Activated CD4-positive, alpha-beta T cell treated with anti-CD3 and anti-CD28 coated beads, Interleukin-2, amount 10 ng/mL, durations not matched to agents 24 days and 14 days (primary cell): ENCODE data around the gene POU4F3. TPM values are rescaled to one million over a fixed set of nuclear protein-coding genes. Genes with fewer than 3 reads are reported as not detected.

ENCODE experiments used
- DNase-seq: peaks from one replicate; pipeline ENCODE4 v3.0.0; 2022
- H3K27ac Mint-ChIP-seq: one replicate; pipeline ENCODE4 v1.8.0; 2022; ENCODE audit warnings: mild to moderate bottlenecking, mixed read lengths
- H3K27me3 Mint-ChIP-seq: one replicate; pipeline ENCODE4 v1.8.0; 2022; ENCODE audit warnings: mixed read lengths
- H3K36me3 Mint-ChIP-seq: one replicate; pipeline ENCODE4 v1.8.0; 2022; ENCODE audit warnings: low read depth, mild to moderate bottlenecking, mixed read lengths
- H3K4me1 Mint-ChIP-seq: one replicate; pipeline ENCODE4 v1.8.0; 2021; ENCODE audit warnings: mixed read lengths
- H3K4me3 Mint-ChIP-seq: one replicate; pipeline ENCODE4 v1.8.0; 2022; ENCODE audit warnings: mild to moderate bottlenecking, moderate library complexity, mixed read lengths
- H3K9me3 Mint-ChIP-seq: one replicate; pipeline ENCODE4 v1.8.0; 2021; ENCODE audit warnings: mixed read lengths
- intact Hi-C: fragments of 100-400 bp; cut with micrococcal nuclease; formaldehyde crosslinking; loops from one replicate; pipeline ENCODE4 v1.15.1; 2023
- total RNA-seq: library from RNA; stranded (reverse); gene quantifications from 2 replicates; pipeline ENCODE4 v1.2.3, GENCODE V29; 2022

POU4F3 gene
- total RNA-seq, 1 donor from 2014 or later, result 0.14 TPM

- DNase-seq, result no peak
- Mint-ChIP-seq H3K27ac (no peak overlapping the region), H3K4me1 (no peaks in the 10 kb centered on the region), H3K4me3 (no peak overlapping the region), H3K9me3 (no peaks in the 10 kb centered on the region), H3K36me3 (no peaks in the 10 kb centered on the region), H3K27me3 (peaks cover 22% of the 10 kb centered on the region)
- intact Hi-C loops, result no loop called here
Measured at GRCh38 chr5:146327257-146327870, 11.3 kb upstream of the POU4F3 start.

- Mint-ChIP-seq H3K4me3 (no peak overlapping the region), H3K36me3 (no peaks in the 10 kb centered on the region), H3K27ac (no peak overlapping the region), H3K4me1 (no peaks in the 10 kb centered on the region), H3K27me3 (peaks cover 22% of the 10 kb centered on the region), H3K9me3 (no peaks in the 10 kb centered on the region)
- intact Hi-C loops, result no loop called here
- no peak for DNase-seq
Measured at GRCh38 chr5:146327989-146328388, 10.7 kb upstream of the POU4F3 start.

GRCh38 chr5:146329697-146330096 lies 8.9 kb upstream of the POU4F3 start:
- Mint-ChIP-seq H3K9me3 (no peaks in the 10 kb centered on the region), H3K4me3 (no peak overlapping the region), H3K27me3 (peaks cover 38% of the 10 kb centered on the region), H3K36me3 (no peaks in the 10 kb centered on the region), H3K27ac (no peak overlapping the region), H3K4me1 (no peaks in the 10 kb centered on the region)
- intact Hi-C loops, result no loop called here
- no peak for DNase-seq

- no peak overlapping the region for H3K4me3 Mint-ChIP-seq
- H3K27me3 Mint-ChIP-seq, result peaks cover 51% of the 10 kb centered on the region
- DNase-seq, result no peak
- H3K4me1 Mint-ChIP-seq, result no peaks in the 10 kb centered on the region
- no peak overlapping the region for H3K27ac Mint-ChIP-seq
- no peaks in the 10 kb centered on the region for H3K9me3 Mint-ChIP-seq
- intact Hi-C loops, result no loop called here
- H3K36me3 Mint-ChIP-seq, result no peaks in the 10 kb centered on the region
Measured at GRCh38 chr5:146331423-146331822, 7.2 kb upstream of the POU4F3 start.

GRCh38 chr5:146334074-146334533 lies 4.5 kb upstream of the POU4F3 start:
- intact Hi-C loops, result no loop called here
- no peaks in the 10 kb centered on the region for H3K4me1 Mint-ChIP-seq
- H3K36me3 Mint-ChIP-seq, result peaks cover 2% of the 10 kb centered on the region
- H3K4me3 Mint-ChIP-seq, result no peak overlapping the region
- peaks cover 70% of the 10 kb centered on the region for H3K27me3 Mint-ChIP-seq
- DNase-seq, result no peak
- H3K27ac Mint-ChIP-seq, result no peak overlapping the region
- no peaks in the 10 kb centered on the region for H3K9me3 Mint-ChIP-seq

GRCh38 chr5:146336197-146336596 lies 2.4 kb upstream of the POU4F3 start:
- H3K4me3 Mint-ChIP-seq, result no peak overlapping the region

GRCh38 chr5:146337264-146337904 lies 1.3 kb upstream of the POU4F3 start:
- intact Hi-C loops, result no loop called here
- Mint-ChIP-seq H3K27me3 (peaks cover 82% of the 10 kb centered on the region), H3K27ac (no peak overlapping the region), H3K9me3 (peaks cover 9% of the 10 kb centered on the region), H3K36me3 (peaks cover 4% of the 10 kb centered on the region), H3K4me3 (no peak overlapping the region), H3K4me1 (peaks cover 3% of the 10 kb centered on the region)
- no peak for DNase-seq

More at GRCh38 chr5:146336197-146336596, 2.4 kb upstream of the POU4F3 start:
- peaks cover 3% of the 10 kb centered on the region for H3K4me1 Mint-ChIP-seq
- intact Hi-C loops, result no loop called here
- H3K27me3 Mint-ChIP-seq, result peaks cover 75% of the 10 kb centered on the region
- no peak overlapping the region for H3K27ac Mint-ChIP-seq
- H3K9me3 Mint-ChIP-seq, result peaks cover 9% of the 10 kb centered on the region
- peaks cover 4% of the 10 kb centered on the region for H3K36me3 Mint-ChIP-seq
- DNase-seq, result no peak

- no peak for DNase-seq
- H3K27ac Mint-ChIP-seq, result no peak overlapping the region
- H3K4me3 Mint-ChIP-seq, result no peak overlapping the region
- intact Hi-C loops, result no loop called here
- peaks cover 3% of the 10 kb centered on the region for H3K4me1 Mint-ChIP-seq
- H3K9me3 Mint-ChIP-seq, result peaks cover 9% of the 10 kb centered on the region
- peaks cover 4% of the 10 kb centered on the region for H3K36me3 Mint-ChIP-seq
- H3K27me3 Mint-ChIP-seq, result peaks cover 88% of the 10 kb centered on the region
Measured at GRCh38 chr5:146337928-146338327, 711 bp upstream of the POU4F3 start.

- Mint-ChIP-seq H3K4me3 (no peak overlapping the region), H3K9me3 (peaks cover 9% of the 10 kb centered on the region), H3K36me3 (peaks cover 4% of the 10 kb centered on the region), H3K27ac (peak overlapping the region; percentile 53), H3K4me1 (peaks cover 6% of the 10 kb centered on the region), H3K27me3 (peaks cover 87% of the 10 kb centered on the region)
- DNase-seq, result no peak
- intact Hi-C loops, result no loop called here
Measured at GRCh38 chr5:146339715-146340259, 1.1 kb downstream of the POU4F3 start.

- H3K27me3 Mint-ChIP-seq, result peaks cover 86% of the 10 kb centered on the region
- H3K27ac Mint-ChIP-seq, result peak overlapping the region; percentile 18
- intact Hi-C loops, result no loop called here
- peaks cover 9% of the 10 kb centered on the region for H3K9me3 Mint-ChIP-seq
- DNase-seq, result peak; percentile 86
- H3K36me3 Mint-ChIP-seq, result peaks cover 6% of the 10 kb centered on the region
- peaks cover 8% of the 10 kb centered on the region for H3K4me1 Mint-ChIP-seq
- H3K4me3 Mint-ChIP-seq, result no peak overlapping the region
Measured at GRCh38 chr5:146340260-146341081, 1.8 kb downstream of the POU4F3 start.

GRCh38 chr5:146341854-146342253 lies 3.2 kb downstream of the POU4F3 start:
- peaks cover 89% of the 10 kb centered on the region for H3K27me3 Mint-ChIP-seq
- peaks cover 7% of the 10 kb centered on the region for H3K36me3 Mint-ChIP-seq
- H3K9me3 Mint-ChIP-seq, result peaks cover 9% of the 10 kb centered on the region
- intact Hi-C loops, result no loop called here
- DNase-seq, result no peak
- no peak overlapping the region for H3K4me3 Mint-ChIP-seq
- no peak overlapping the region for H3K27ac Mint-ChIP-seq
- peaks cover 8% of the 10 kb centered on the region for H3K4me1 Mint-ChIP-seq

- Mint-ChIP-seq H3K9me3 (peaks cover 9% of the 10 kb centered on the region), H3K4me3 (no peak overlapping the region), H3K4me1 (peaks cover 8% of the 10 kb centered on the region), H3K27ac (no peak overlapping the region), H3K36me3 (peaks cover 7% of the 10 kb centered on the region), H3K27me3 (peaks cover 84% of the 10 kb centered on the region)
- intact Hi-C loops, result no loop called here
- no peak for DNase-seq
Measured at GRCh38 chr5:146342519-146342881, 3.9 kb downstream of the POU4F3 start.

- Mint-ChIP-seq H3K27ac (no peak overlapping the region), H3K4me3 (no peak overlapping the region), H3K4me1 (peaks cover 8% of the 10 kb centered on the region), H3K9me3 (peaks cover 9% of the 10 kb centered on the region), H3K27me3 (peaks cover 79% of the 10 kb centered on the region), H3K36me3 (peaks cover 6% of the 10 kb centered on the region)
- DNase-seq, result peak; percentile 56
- intact Hi-C loops, result no loop called here
Measured at GRCh38 chr5:146342882-146343865, 4.5 kb downstream of the POU4F3 start.
